K562 (cell line): ENCODE data around the gene MTG2. TPM values are rescaled to one million over a fixed set of nuclear protein-coding genes. Genes with fewer than 3 reads are reported as not detected.

ENCODE experiments used
- ATAC-seq: fragments of 200-7000 bp; cut with Tn5 transposase; 3 replicates; pipeline ENCODE4 v1.9.1; 2020; ENCODE audit warnings: moderate library complexity
- BruUV-seq: library from RNA; stranded (reverse); fragments of 400-500 nt; replicated peaks from 2 replicates; lab custom pipeline; 2021; lab: Mats Ljungman, UMichigan
- CTCF ChIA-PET: fragments of 300-600 bp; formaldehyde crosslinking; extraction: SDS; loops from one replicate; lab custom pipeline; 2021; ENCODE audit warnings: low intra/inter-chr PET ratio; lab: Yijun Ruan, JAX
- POLR2A ChIA-PET: fragments of 300-600, 350-650 bp; sonication (Branson Sonifier 250); formaldehyde crosslinking; extraction: SDS; loops from one replicate; lab custom pipeline; 2021; ENCODE audit warnings: antibody characterized with exemption, inconsistent platforms; lab: Yijun Ruan, JAX
- DNase-seq, 4 experiments: peaks; one replicate each; pipeline versions ENCODE4 v3.0.0 to v3.0.0-alpha.2; 2011 to 2018; ENCODE audit warnings: low spot score in 3 of 4, mixed read lengths in 3 of 4; ENCODE audit errors: extremely low read depth in 1 of 4
- FAIRE-seq: peaks from 2 replicates; lab custom pipeline; 2011; peaks lifted over from hg19 to GRCh38; lab: Jason Lieb, UNC
- H2AFZ ChIP-seq: 2 replicates; pipeline ENCODE4 v1.6.0; 2011; ENCODE audit warnings: low read depth, low read length, control low read depth, inconsistent platforms
- H3K27ac ChIP-seq: fragments of 200-600 bp; 3 replicates; pipeline ENCODE4 v1.8.0; 2011; ENCODE audit warnings: low read depth, mild to moderate bottlenecking, control low read depth, inconsistent platforms, low read length, moderate library complexity, mixed read lengths; ENCODE audit errors: extremely low read depth
- H3K27me3 ChIP-seq, 2 experiments: fragments of 300-600 bp in 1 of 2; 2 replicates in 1 of 2; 3 replicates in 1 of 2; pipeline versions ENCODE4 v1.6.0 to v1.8.0; 2011; ENCODE audit warnings: inconsistent platforms in 2 of 2, low read length in 2 of 2, mild to moderate bottlenecking in 1 of 2, mixed read lengths in 1 of 2, moderate library complexity in 1 of 2; ENCODE audit not compliant: control insufficient read depth in 2 of 2, insufficient read depth in 2 of 2
- H3K36me3 ChIP-seq: fragments of 300-600 bp; 3 replicates; pipeline ENCODE4 v1.8.0; 2011; ENCODE audit warnings: mild to moderate bottlenecking, low read length, inconsistent platforms; ENCODE audit not compliant: control insufficient read depth, insufficient read depth
- H3K4me1 ChIP-seq, 2 experiments: fragments of 200-600 bp in 1 of 2; replicated peaks in 1 of 2; 2 replicates in 1 of 2; 3 replicates in 1 of 2; pipeline versions ENCODE4 v1.5.1 to v1.8.0; 2011; ENCODE audit warnings: inconsistent platforms in 2 of 2, low read length in 2 of 2, mild to moderate bottlenecking in 1 of 2, mixed read lengths in 1 of 2, moderate library complexity in 1 of 2; ENCODE audit not compliant: control insufficient read depth in 2 of 2, insufficient read depth in 2 of 2
- H3K4me2 ChIP-seq: 2 replicates; pipeline ENCODE4 v1.6.1; 2011; ENCODE audit warnings: low read length, control low read depth, inconsistent platforms, mixed read lengths; ENCODE audit not compliant: insufficient read depth
- H3K4me3 ChIP-seq: fragments of 200-600 bp; sonication (generic), shearing (Covaris generic); 2 replicates; pipeline ENCODE4 v1.5.1; 2016; ENCODE audit warnings: control low read depth, inconsistent platforms
- H3K79me2 ChIP-seq: fragments of 200-600 bp; 3 replicates; pipeline ENCODE4 v1.8.0; 2011; ENCODE audit warnings: low read length, inconsistent platforms; ENCODE audit not compliant: control insufficient read depth, insufficient read depth
- H3K9ac ChIP-seq, 2 experiments: 2 replicates each; pipeline versions ENCODE4 v1.6.0 to v1.6.1; 2011; ENCODE audit warnings: low read depth in 2 of 2, low read length in 2 of 2, control low read depth in 1 of 2, inconsistent platforms in 1 of 2, mild to moderate bottlenecking in 1 of 2, mixed read lengths in 1 of 2; ENCODE audit not compliant: insufficient read depth in 1 of 2
- H3K9me1 ChIP-seq: one replicate; pipeline ENCODE4 v1.6.0; 2011; ENCODE audit warnings: inconsistent platforms, mild to moderate bottlenecking, low read length, moderate library complexity; ENCODE audit not compliant: control insufficient read depth, insufficient read depth
- H3K9me3 ChIP-seq: replicated peaks from 2 replicates; pipeline ENCODE4 v1.5.1; 2011; ENCODE audit warnings: low read depth, low read length, inconsistent platforms; ENCODE audit not compliant: control insufficient read depth, insufficient read depth
- H4K20me1 ChIP-seq: replicated peaks from 2 replicates; pipeline ENCODE4 v1.6.1; 2011; ENCODE audit warnings: low read length, inconsistent platforms, mixed read lengths; ENCODE audit not compliant: control insufficient read depth, insufficient read depth
- CBX5 ChIP-seq: IDR thresholded peaks from 2 replicates; pipeline ENCODE4 v1.6.1; 2014; ENCODE audit warnings: low read depth, borderline replicate concordance
- CCAR2 ChIP-seq: fragments of 200-400 bp; formaldehyde crosslinking; IDR thresholded peaks from 2 replicates; pipeline ENCODE4 v1.6.1; 2017; ENCODE audit warnings: mild to moderate bottlenecking, low read depth, low read length
- DMBX1 ChIP-seq: fragments of 250-450 bp; sonication (Bioruptor Pico); IDR thresholded peaks from 2 replicates; pipeline ENCODE4 v1.8.0; 2022; ENCODE audit warnings: inconsistent platforms, mild to moderate bottlenecking, moderate library complexity, borderline replicate concordance
- ELK3 ChIP-seq: fragments of 450-650 bp; formaldehyde crosslinking; IDR thresholded peaks from 2 replicates; pipeline ENCODE4 v1.4.0; 2020; ENCODE audit warnings: mild to moderate bottlenecking
- FIP1L1 ChIP-seq: fragments of 200-400 bp; formaldehyde crosslinking; IDR thresholded peaks from 2 replicates; pipeline ENCODE4 v1.6.1; 2018; ENCODE audit warnings: mild to moderate bottlenecking, low read depth, low read length; ENCODE audit not compliant: poor library complexity, severe bottlenecking
- GABPB1 ChIP-seq: sonication (generic); formaldehyde crosslinking; IDR thresholded peaks from 2 replicates; pipeline ENCODE4 v1.8.0; 2022; ENCODE audit warnings: mild to moderate bottlenecking, missing genetic modification reagents
- NR3C1 ChIP-seq: sonication (generic); formaldehyde crosslinking; IDR thresholded peaks from 2 replicates; pipeline ENCODE4 v1.8.1; 2022; ENCODE audit warnings: missing genetic modification reagents
- PCBP1 ChIP-seq: fragments of 200-400 bp; formaldehyde crosslinking; IDR thresholded peaks from 2 replicates; pipeline ENCODE4 v1.6.1; 2018; ENCODE audit warnings: mild to moderate bottlenecking, low read depth, low read length; ENCODE audit not compliant: poor library complexity, severe bottlenecking
- RAD51 ChIP-seq: fragments of 450-650 bp; IDR thresholded peaks from 2 replicates; pipeline ENCODE4 v1.7.1; 2016; ENCODE audit warnings: low read depth, mild to moderate bottlenecking, borderline replicate concordance
- SIN3B ChIP-seq: fragments of 450-650 bp; IDR thresholded peaks from 2 replicates; pipeline ENCODE4 v1.6.1; 2017; ENCODE audit warnings: low read depth, mild to moderate bottlenecking, moderate library complexity
- SP2 ChIP-seq: IDR thresholded peaks from 2 replicates; pipeline ENCODE4 v1.6.1; 2011; ENCODE audit warnings: mild to moderate bottlenecking, low read depth, low read length, moderate library complexity; ENCODE audit not compliant: poor library complexity, severe bottlenecking; ENCODE audit errors: extremely low read depth
- ZFX ChIP-seq: sonication (generic); formaldehyde crosslinking; IDR thresholded peaks from 2 replicates; pipeline ENCODE4 v1.8.0; 2022; ENCODE audit warnings: mild to moderate bottlenecking, missing genetic modification reagents, moderate library complexity
- ZNF212 ChIP-seq: fragments of 450-650 bp; formaldehyde crosslinking; IDR thresholded peaks from 2 replicates; pipeline ENCODE4 v1.4.0; 2020; ENCODE audit warnings: mild to moderate bottlenecking
- ZNF699 ChIP-seq: fragments of 250-450 bp; sonication (Bioruptor Pico); IDR thresholded peaks from 2 replicates; pipeline ENCODE4 v1.8.0; 2021; ENCODE audit warnings: mild to moderate bottlenecking, moderate library complexity; ENCODE audit not compliant: insufficient replicate concordance
- ZNF766 ChIP-seq: fragments of 200-800 bp; sonication (Bioruptor generic); conservative IDR thresholded peaks from 2 replicates; pipeline ENCODE4 v1.6.1; 2016; ENCODE audit warnings: missing genetic modification characterization, missing compliant biosample characterization
- WGBS: fragments of 100-300 bp; shearing (Covaris generic); methylation state at CpG from one replicate; pipeline ENCODE4 v1.1.6; 2016; ENCODE audit warnings: low coverage, mixed read lengths; ENCODE audit not compliant: insufficient coverage; ENCODE audit errors: missing lambda C conversion rate; 5-methylcytosine and 5-hydroxymethylcytosine counted together
- in situ Hi-C: fragments of 300-500 bp; cut with MboI; formaldehyde crosslinking; loops from 4 replicates; pipeline ENCODE4 v1.15.0; 2018; ENCODE audit warnings: inconsistent platforms, mixed read lengths
- intact Hi-C: fragments of 100-400 bp; cut with micrococcal nuclease; formaldehyde crosslinking; loops from 2 replicates; pipeline ENCODE4 v1.14.2; 2022
- polyA plus RNA-seq, 8 experiments: library from polyadenylated mRNA; depleted of rRNA in 4 of 8; stranded (reverse) in 5 of 8; unstranded in 3 of 8; fragments of >200 nt; fragmentation: Nextera tagmentation in 2 of 8; fragmentation: Illumina TruSeq in 1 of 8; extraction: Ambion mirVana in 2 of 8; extraction: Trizol in 1 of 8; gene quantifications; 2 replicates each; pipeline versions ENCODE4 v1.2.1 to v1.2.3, GENCODE V29; 2011 to 2014; ENCODE audit warnings: inconsistent platforms in 1 of 8, missing spikeins in 1 of 8
- total RNA-seq, 7 experiments: library from RNA; depleted of rRNA in 6 of 7; stranded (reverse); fragments of >200 nt in 6 of 7; fragmentation: Illumina TruSeq in 2 of 7; extraction: Trizol in 2 of 7; gene quantifications; 2 replicates each; pipeline versions ENCODE4 v1.2.1 to v1.2.3, GENCODE V29; 2011 to 2021; ENCODE audit warnings: low replicate concordance in 1 of 7
- TF ChIP-seq, protein P1 (sequence below): fragments of 250-450 bp; sonication (Bioruptor Pico); IDR thresholded peaks from 2 replicates; pipeline ENCODE4 v1.4.0; 2020
- TF ChIP-seq, protein P2 (sequence below), 2 experiments: fragments of 450-650 bp in 1 of 2; sonication (generic) in 1 of 2; formaldehyde crosslinking in 1 of 2; IDR thresholded peaks in 1 of 2; conservative IDR thresholded peaks in 1 of 2; 2 replicates each; pipeline versions ENCODE4 v1.6.1 to v1.8.1; 2016 to 2023; ENCODE audit warnings: mild to moderate bottlenecking in 2 of 2, moderate library complexity in 2 of 2, inconsistent platforms in 1 of 2, missing genetic modification reagents in 1 of 2

The MTG2 gene
- total and polyA plus RNA-seq, 9 of the 15 experiments (the other 6 are each of a cell fraction or from before 2014, with no cell fraction given), result 8.7 to 67.5 (median 44.5) TPM

DNA sequence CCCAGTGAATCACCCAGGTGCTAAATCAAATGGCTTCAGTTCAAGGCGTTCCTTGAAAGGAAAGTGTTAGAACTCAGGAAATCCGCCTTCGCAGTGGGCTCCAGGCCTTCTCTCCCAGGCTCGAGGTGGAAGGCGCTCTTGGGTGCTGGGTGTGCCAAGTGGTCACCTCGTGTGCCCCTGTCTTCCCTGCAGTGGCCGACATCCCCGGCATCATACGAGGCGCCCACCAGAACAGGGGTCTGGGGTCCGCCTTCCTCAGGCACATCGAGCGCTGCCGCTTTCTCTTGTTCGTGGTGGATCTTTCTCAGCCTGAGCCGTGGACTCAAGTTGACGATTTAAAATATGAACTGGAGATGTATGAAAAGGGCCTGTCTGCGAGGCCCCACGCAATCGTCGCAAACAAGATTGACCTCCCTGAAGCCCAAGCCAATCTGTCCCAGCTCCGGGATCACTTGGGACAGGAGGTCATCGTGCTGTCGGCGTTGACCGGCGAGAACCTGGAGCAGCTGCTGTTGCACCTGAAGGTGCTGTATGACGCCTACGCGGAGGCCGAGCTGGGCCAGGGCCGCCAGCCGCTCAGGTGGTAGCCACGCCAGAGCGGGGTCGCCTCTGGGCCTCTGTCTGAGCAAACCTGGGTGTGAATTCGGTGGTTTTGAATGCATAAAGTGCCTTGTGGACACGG is 17.8 kb downstream of the MTG2 start:
- BruUV-seq, result no TSS peak
- H3K36me3 ChIP-seq, result peaks cover 68% of the 10 kb centered on the region; the same call in 2 of the 3 replicates
- no peaks in the 10 kb centered on the region for H3K9me1 ChIP-seq
- H2AFZ ChIP-seq, result no peak overlapping the region
- no peak overlapping the region for H3K9ac ChIP-seq
- no peaks in the 10 kb centered on the region for H3K79me2 ChIP-seq
- no peak for FAIRE-seq
- in situ Hi-C loops, result no loop called here
- DNase-seq, result no peak
- H3K4me1 ChIP-seq, result peaks cover 0 to 3% of the 10 kb centered on the region in 2 experiments; a peak in 1 of 5 replicates
- no peaks in the 10 kb centered on the region for H4K20me1 ChIP-seq
- no peak overlapping the region for H3K4me2 ChIP-seq
- H3K4me3 ChIP-seq, result no peak overlapping the region
- H3K9me3 ChIP-seq, result no peaks in the 10 kb centered on the region
- ChIA-PET POLR2A (interaction anchor here (0.7 kb wide), 1 partner anchor 26 kb away, joined by 3 read pairs; no protein-coding TSS in a partner anchor), CTCF (no interaction called here)
- no peak for ATAC-seq
- no peaks in the 10 kb centered on the region for H3K27me3 ChIP-seq
- no peak overlapping the region for H3K27ac ChIP-seq
- 96% methylated on average over 30 of the region's 38 CpGs for WGBS
- intact Hi-C loops, result no loop called here
- TF ChIP-seq RAD51, result no peak
- no peak for TF ChIP-seq NR3C1 (CRISPR knock-in tag)
- no peak for TF ChIP-seq CBX5
- TF ChIP-seq ZFX, result no peak
- TF ChIP-seq, protein P1, sequence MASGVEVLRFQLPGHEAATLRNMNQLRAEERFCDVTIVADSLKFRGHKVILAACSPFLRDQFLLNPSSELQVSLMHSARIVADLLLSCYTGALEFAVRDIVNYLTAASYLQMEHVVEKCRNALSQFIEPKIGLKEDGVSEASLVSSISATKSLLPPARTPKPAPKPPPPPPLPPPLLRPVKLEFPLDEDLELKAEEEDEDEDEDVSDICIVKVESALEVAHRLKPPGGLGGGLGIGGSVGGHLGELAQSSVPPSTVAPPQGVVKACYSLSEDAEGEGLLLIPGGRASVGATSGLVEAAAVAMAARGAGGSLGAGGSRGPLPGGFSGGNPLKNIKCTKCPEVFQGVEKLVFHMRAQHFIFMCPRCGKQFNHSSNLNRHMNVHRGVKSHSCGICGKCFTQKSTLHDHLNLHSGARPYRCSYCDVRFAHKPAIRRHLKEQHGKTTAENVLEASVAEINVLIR (CRISPR knock-in tag), result no peak
- TF ChIP-seq ZNF212 (CRISPR knock-in tag), result no peak
- TF ChIP-seq, protein P2, sequence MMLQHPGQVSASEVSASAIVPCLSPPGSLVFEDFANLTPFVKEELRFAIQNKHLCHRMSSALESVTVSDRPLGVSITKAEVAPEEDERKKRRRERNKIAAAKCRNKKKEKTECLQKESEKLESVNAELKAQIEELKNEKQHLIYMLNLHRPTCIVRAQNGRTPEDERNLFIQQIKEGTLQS (IDR thresholded peaks at IDR 0.05), result no peak
- TF ChIP-seq, protein P2 (CRISPR knock-in tag; conservative IDR thresholded peaks at IDR 0.05), result no peak
- TF ChIP-seq ZNF699, result no peak
- TF ChIP-seq CCAR2, result no peak
- TF ChIP-seq GABPB1, result no peak
- no peak for TF ChIP-seq ZNF766
- no peak for TF ChIP-seq SIN3B
- no peak for TF ChIP-seq ELK3 (CRISPR knock-in tag)
- TF ChIP-seq FIP1L1, result no peak
- no peak for TF ChIP-seq SP2
- no peak for TF ChIP-seq PCBP1
- no peak for TF ChIP-seq DMBX1 (CRISPR knock-in tag)
